ENCODE results near the gene NCOR2.

NCOR2 gene

GRCh38 chr12:124556074-124556466 is 11.3 kb downstream of the NCOR2 start:
- TF ChIP-seq CTCF (IDR thresholded peaks at IDR 0.05; ENCODE audit: low read depth, low read length) = no peak
- peaks cover 28% of the 10 kb centered on the region for H3K4me1 ChIP-seq

GRCh38 chr12:124555168-124556073 is 12.0 kb downstream of the NCOR2 start:
- peaks cover 35% of the 10 kb centered on the region for H3K4me1 ChIP-seq
- no peaks in the 10 kb centered on the region for H3K9me3 ChIP-seq
- no peak overlapping the region for H3K4me3 ChIP-seq (ENCODE audit: low read depth, low read length)
- no peaks in the 10 kb centered on the region for H3K27me3 ChIP-seq
- peaks cover 11% of the 10 kb centered on the region; the same call in 1 of the 2 replicates for H3K36me3 ChIP-seq
- DNase-seq = no peak
- no peak for TF ChIP-seq CTCF (IDR thresholded peaks at IDR 0.05; ENCODE audit: low read depth, low read length)

More at GRCh38 chr12:124556074-124556466, 11.3 kb downstream of the NCOR2 start:
- Histone ChIP-seq H3K9me3 (no peaks in the 10 kb centered on the region), H3K36me3 (peaks cover 11% of the 10 kb centered on the region; the same call in 1 of the 2 replicates), H3K27me3 (no peaks in the 10 kb centered on the region), H3K4me3 (ENCODE audit: low read depth, low read length) (no peak overlapping the region)
- DNase-seq = no peak

GRCh38 chr12:124554429-124555029 is 12.9 kb downstream of the NCOR2 start:
- Histone ChIP-seq H3K4me1 (peaks cover 43% of the 10 kb centered on the region), H3K9me3 (no peaks in the 10 kb centered on the region), H3K27me3 (no peaks in the 10 kb centered on the region), H3K36me3 (peaks cover 8% of the 10 kb centered on the region; the same call in 1 of the 2 replicates), H3K4me3 (ENCODE audit: low read depth, low read length) (no peak overlapping the region)
- no peak for TF ChIP-seq CTCF (IDR thresholded peaks at IDR 0.05; ENCODE audit: low read depth, low read length)
- DNase-seq = no peak

DNA sequence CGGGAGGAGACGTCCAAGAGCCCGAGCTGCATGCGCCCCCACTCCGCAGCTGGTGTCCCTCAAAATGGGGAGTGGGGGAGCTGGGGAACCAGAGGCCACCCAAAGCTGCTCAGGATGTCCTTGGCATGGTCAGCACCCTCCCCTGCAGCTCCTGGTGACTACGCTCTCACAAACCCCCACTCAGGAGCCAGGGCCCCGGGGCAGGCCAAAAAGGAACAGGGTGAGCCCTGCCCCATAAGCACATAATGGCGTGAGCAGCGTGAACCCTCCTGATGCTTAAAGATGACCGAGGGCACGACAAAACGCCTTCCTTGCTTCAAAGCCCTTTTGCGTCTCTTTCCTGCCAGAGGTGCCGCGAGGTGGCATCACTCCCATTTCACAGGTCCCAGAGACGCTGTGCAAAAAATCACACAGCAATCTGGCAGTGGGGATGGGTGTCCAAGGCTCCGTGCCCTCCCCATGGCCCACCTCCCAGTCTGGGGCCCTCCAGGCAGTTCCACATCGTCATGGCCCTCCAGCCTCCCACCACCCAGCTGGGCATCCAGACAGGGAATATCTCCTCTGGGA is 13.5 kb downstream of the NCOR2 start:
- peaks cover 45% of the 10 kb centered on the region for H3K4me1 ChIP-seq
- no peak for TF ChIP-seq CTCF (IDR thresholded peaks at IDR 0.05; ENCODE audit: low read depth, low read length)
- H3K36me3 ChIP-seq = peaks cover 2% of the 10 kb centered on the region; the same call in 1 of the 2 replicates
- no peak overlapping the region for H3K4me3 ChIP-seq (ENCODE audit: low read depth, low read length)
- DNase-seq = no peak
- H3K9me3 ChIP-seq = no peaks in the 10 kb centered on the region
- no peaks in the 10 kb centered on the region for H3K27me3 ChIP-seq

- Histone ChIP-seq H3K27me3 (no peaks in the 10 kb centered on the region), H3K9me3 (no peaks in the 10 kb centered on the region), H3K4me3 (ENCODE audit: low read depth, low read length) (no peak overlapping the region), H3K36me3 (no peaks in the 10 kb centered on the region), H3K4me1 (peaks cover 30% of the 10 kb centered on the region)
- no peak for DNase-seq
- peak; percentile 4; the same call in 1 of the 2 replicates for TF ChIP-seq CTCF (IDR thresholded peaks at IDR 0.05; ENCODE audit: low read depth, low read length)
These were observed 15.9 kb downstream of the NCOR2 start for GRCh38 chr12:124551268-124552144.

All from BE2C (cell line).